ENCODE measurements around the gene RELN.

RELN gene

GRCh38 chr7:103445228-103446048 is 544.0 kb downstream of the RELN start:
- DNase-seq: no peak

- no peak for DNase-seq
Measured at GRCh38 chr7:103439661-103440060, 549.8 kb downstream of the RELN start.

GRCh38 chr7:103437623-103438022 is 551.8 kb downstream of the RELN start:
- DNase-seq: no peak

GRCh38 chr7:103432712-103433111 is 556.7 kb downstream of the RELN start:
- no peak for DNase-seq

- no peak for DNase-seq
Measured at GRCh38 chr7:103425177-103425576, 564.3 kb downstream of the RELN start.

- DNase-seq: no peak
Measured at GRCh38 chr7:103423467-103424179, 565.8 kb downstream of the RELN start.
